NCI-H187 (cell line): Measurements from ENCODE around the gene BTBD2.

ENCODE experiments used
- DNase-seq, 2 experiments: peaks; one replicate each; lab custom pipeline; 2025; lab: John Stamatoyannopoulos, UW

The BTBD2 gene

GRCh38 chr19:1959928-1960589, 55.5 kb downstream of the BTBD2 start:
- DNase-seq, result no peak

GRCh38 chr19:1957562-1958248, 57.8 kb downstream of the BTBD2 start:
- DNase-seq, result no peak

- DNase-seq, result no peak
Measured at GRCh38 chr19:1956868-1957492, 58.5 kb downstream of the BTBD2 start.

- no peak for DNase-seq
Measured at GRCh38 chr19:1956122-1956494, 59.4 kb downstream of the BTBD2 start.

- no peak for DNase-seq
Measured at GRCh38 chr19:1955171-1956121, 60.1 kb downstream of the BTBD2 start.

GRCh38 chr19:1954532-1954933, 61.0 kb downstream of the BTBD2 start:
- DNase-seq, result no peak

GRCh38 chr19:1953441-1954094, 61.9 kb downstream of the BTBD2 start:
- DNase-seq, result no peak

- DNase-seq, result no peak
Measured at GRCh38 chr19:1953037-1953436, 62.5 kb downstream of the BTBD2 start.

- no peak for DNase-seq
Measured at GRCh38 chr19:1952635-1953034, 62.9 kb downstream of the BTBD2 start.

- DNase-seq, result no peak
Measured at GRCh38 chr19:1950640-1951039, 64.9 kb downstream of the BTBD2 start.

- DNase-seq, result no peak
Measured at GRCh38 chr19:1949304-1950101, 66.0 kb downstream of the BTBD2 start.

GRCh38 chr19:1947651-1948209, 67.8 kb downstream of the BTBD2 start:
- no peak for DNase-seq

GRCh38 chr19:1945899-1946298, 69.6 kb downstream of the BTBD2 start:
- no peak for DNase-seq

GRCh38 chr19:1944916-1945561, 70.5 kb downstream of the BTBD2 start:
- no peak for DNase-seq

GRCh38 chr19:1944088-1944915, 71.2 kb downstream of the BTBD2 start:
- DNase-seq, result no peak

GRCh38 chr19:1943661-1944087, 71.8 kb downstream of the BTBD2 start:
- no peak for DNase-seq

- no peak for DNase-seq
Measured at GRCh38 chr19:1942934-1943555, 72.5 kb downstream of the BTBD2 start.

GRCh38 chr19:1942078-1942933, 73.2 kb downstream of the BTBD2 start:
- DNase-seq, result peak in 1 of 2 experiments; percentile 21
